H9 (cell line): ENCODE results near the gene CYSTM1. TPM values are rescaled to one million over a fixed set of nuclear protein-coding genes. Genes with fewer than 3 reads are reported as not detected.

ENCODE experiments used
- DNase-seq: peaks from one replicate; pipeline ENCODE4 v3.0.0-alpha.2; 2017
- H2AFZ ChIP-seq: one replicate; pipeline ENCODE4 v1.6.1; 2013; ENCODE audit warnings: mild to moderate bottlenecking, low read length, control low read depth, moderate library complexity
- H2AK5ac ChIP-seq: 2 replicates; pipeline ENCODE4 v1.6.1; 2013; ENCODE audit warnings: low read length, control low read depth, mixed read lengths; ENCODE audit not compliant: insufficient read length
- H2BK120ac ChIP-seq: one replicate; pipeline ENCODE4 v1.6.1; 2013; ENCODE audit warnings: low read depth, mild to moderate bottlenecking, low read length, control low read depth, inconsistent platforms; ENCODE audit not compliant: poor library complexity, severe bottlenecking
- H2BK12ac ChIP-seq: 2 replicates; pipeline ENCODE4 v1.6.1; 2013; ENCODE audit warnings: low read length, control low read depth, mixed read lengths, low read depth; ENCODE audit not compliant: insufficient read length
- H2BK15ac ChIP-seq: 2 replicates; pipeline ENCODE4 v1.6.1; 2013; ENCODE audit warnings: low read depth, low read length, control low read depth
- H2BK20ac ChIP-seq: one replicate; pipeline ENCODE4 v1.6.1; 2013; ENCODE audit warnings: low read depth, mild to moderate bottlenecking, low read length, control low read depth, inconsistent platforms; ENCODE audit not compliant: poor library complexity, severe bottlenecking
- H2BK5ac ChIP-seq: 2 replicates; pipeline ENCODE4 v1.6.1; 2013; ENCODE audit warnings: low read length, control low read depth, mixed read lengths; ENCODE audit not compliant: insufficient read length
- H3K14ac ChIP-seq: 2 replicates; pipeline ENCODE4 v1.6.1; 2013; ENCODE audit warnings: low read length, control low read depth; ENCODE audit not compliant: insufficient read depth
- H3K18ac ChIP-seq: 2 replicates; pipeline ENCODE4 v1.6.1; 2013; ENCODE audit warnings: low read depth, mild to moderate bottlenecking, mixed read lengths, low read length, control low read depth; ENCODE audit not compliant: insufficient read length
- H3K23ac ChIP-seq: 2 replicates; pipeline ENCODE4 v1.6.1; 2013; ENCODE audit warnings: low read length, control low read depth, mixed read lengths, low read depth; ENCODE audit not compliant: insufficient read length
- H3K23me2 ChIP-seq: 2 replicates; pipeline ENCODE4 v1.6.1; 2013; ENCODE audit warnings: low read depth, mild to moderate bottlenecking, mixed read lengths, low read length, control low read depth; ENCODE audit not compliant: insufficient read length, poor library complexity, severe bottlenecking
- H3K27ac ChIP-seq: 2 replicates; pipeline ENCODE4 v1.5.1; 2013; ENCODE audit warnings: low read length, control low read depth, mixed read lengths, low read depth; ENCODE audit not compliant: insufficient read length
- H3K27me3 ChIP-seq: 2 replicates; pipeline ENCODE4 v1.6.1; 2013; ENCODE audit warnings: low read length, control low read depth, inconsistent platforms; ENCODE audit not compliant: insufficient read depth
- H3K4ac ChIP-seq: 2 replicates; pipeline ENCODE4 v1.6.1; 2013; ENCODE audit warnings: low read depth, mild to moderate bottlenecking, control low read depth, inconsistent platforms, low read length, moderate library complexity
- H3K4me1 ChIP-seq: 2 replicates; pipeline ENCODE4 v1.6.1; 2013; ENCODE audit warnings: low read length, control low read depth, inconsistent platforms; ENCODE audit not compliant: insufficient read depth
- H3K4me2 ChIP-seq: 2 replicates; pipeline ENCODE4 v1.6.1; 2013; ENCODE audit warnings: low read length, control low read depth, mixed read lengths; ENCODE audit not compliant: insufficient read length, insufficient read depth
- H3K56ac ChIP-seq: 2 replicates; pipeline ENCODE4 v1.6.1; 2013; ENCODE audit warnings: low read depth, mild to moderate bottlenecking, mixed read lengths, low read length, control low read depth; ENCODE audit not compliant: insufficient read length
- H3K79me1 ChIP-seq: 2 replicates; pipeline ENCODE4 v1.6.1; 2013; ENCODE audit warnings: low read depth, mild to moderate bottlenecking, moderate library complexity, low read length, control low read depth, inconsistent platforms; ENCODE audit not compliant: insufficient read depth, poor library complexity, severe bottlenecking
- H3K79me2 ChIP-seq: 2 replicates; pipeline ENCODE4 v1.6.1; 2013; ENCODE audit warnings: low read length, control low read depth, inconsistent platforms; ENCODE audit not compliant: insufficient read depth
- H3K9ac ChIP-seq: 2 replicates; pipeline ENCODE4 v1.6.1; 2013; ENCODE audit warnings: low read length, control low read depth, mixed read lengths; ENCODE audit not compliant: insufficient read length; ENCODE audit errors: extremely low read depth
- H3K9me3 ChIP-seq: one replicate; pipeline ENCODE4 v1.6.1; 2013; ENCODE audit warnings: low read depth, low read length, inconsistent platforms; ENCODE audit not compliant: control insufficient read depth
- H3T11ph ChIP-seq: one replicate; pipeline ENCODE4 v1.6.1; 2013; ENCODE audit warnings: mild to moderate bottlenecking, low read length, control low read depth, inconsistent platforms
- H4K20me1 ChIP-seq: one replicate; pipeline ENCODE4 v1.6.1; 2013; ENCODE audit not compliant: control insufficient read depth, insufficient read length, insufficient read depth
- H4K5ac ChIP-seq: 2 replicates; pipeline ENCODE4 v1.6.1; 2013; ENCODE audit warnings: low read depth, mild to moderate bottlenecking, mixed read lengths, low read length, control low read depth; ENCODE audit not compliant: insufficient read length
- H4K8ac ChIP-seq: replicated peaks from 2 replicates; pipeline ENCODE4 v1.6.1; 2013; ENCODE audit warnings: low read length, control low read depth, mixed read lengths, low read depth; ENCODE audit not compliant: insufficient read length
- H4K91ac ChIP-seq: 2 replicates; pipeline ENCODE4 v1.6.1; 2013; ENCODE audit warnings: low read depth, mild to moderate bottlenecking, moderate library complexity, mixed read lengths, low read length, control low read depth; ENCODE audit not compliant: insufficient read length
- H3K27ac Mint-ChIP-seq, 3 experiments: 2 replicates in 2 of 3; 3 replicates in 1 of 3; pipeline ENCODE4 v1.8.0; 2020 to 2021; ENCODE audit warnings: mixed read lengths in 3 of 3, mild to moderate bottlenecking in 1 of 3, moderate library complexity in 1 of 3
- H3K27me3 Mint-ChIP-seq: 2 replicates; pipeline ENCODE4 v1.8.0; 2021; ENCODE audit warnings: low read depth, mild to moderate bottlenecking, moderate library complexity, mixed read lengths
- H3K36me3 Mint-ChIP-seq, 3 experiments: 2 replicates in 2 of 3; 3 replicates in 1 of 3; pipeline ENCODE4 v1.8.0; 2020 to 2021; ENCODE audit warnings: low read depth in 3 of 3, mixed read lengths in 3 of 3; ENCODE audit not compliant: insufficient read depth in 1 of 3
- H3K4me1 Mint-ChIP-seq, 2 experiments: 2 replicates each; pipeline ENCODE4 v1.8.0; 2020; ENCODE audit warnings: mixed read lengths in 2 of 2
- H3K4me3 Mint-ChIP-seq, 2 experiments: 2 replicates in 1 of 2; 3 replicates in 1 of 2; pipeline ENCODE4 v1.8.0; 2020 to 2021; ENCODE audit warnings: mild to moderate bottlenecking in 2 of 2, mixed read lengths in 2 of 2, moderate library complexity in 1 of 2
- H3K9me3 Mint-ChIP-seq, 2 experiments: 2 replicates in 1 of 2; 3 replicates in 1 of 2; pipeline ENCODE4 v1.8.0; 2020; ENCODE audit warnings: mild to moderate bottlenecking in 2 of 2, mixed read lengths in 2 of 2, moderate library complexity in 1 of 2
- WGBS: extraction: QIAGEN DNeasy Blood & Tissue Kit; methylation state at CpG from one replicate; pipeline ENCODE4 v1.1.7; 2013; ENCODE audit warnings: missing lambda C conversion rate, low lambda C conversion rate, mixed read lengths; ENCODE audit not compliant: insufficient read length; ENCODE audit errors: extremely low coverage; 5-methylcytosine and 5-hydroxymethylcytosine counted together
- total RNA-seq: library from RNA; stranded (reverse); gene quantifications from 2 replicates; pipeline ENCODE4 v1.2.1, GENCODE V29; 2021
- TF ChIP-seq, protein P1 (sequence below): fragments of 200-600 bp; sonication (generic); conservative IDR thresholded peaks from 3 replicates; pipeline ENCODE4 v1.8.0; 2021; ENCODE audit warnings: antibody characterized with exemption, mild to moderate bottlenecking

CYSTM1 gene
- total RNA-seq, 1 experiment from 2014 or later, result 20.6 TPM

DNA sequence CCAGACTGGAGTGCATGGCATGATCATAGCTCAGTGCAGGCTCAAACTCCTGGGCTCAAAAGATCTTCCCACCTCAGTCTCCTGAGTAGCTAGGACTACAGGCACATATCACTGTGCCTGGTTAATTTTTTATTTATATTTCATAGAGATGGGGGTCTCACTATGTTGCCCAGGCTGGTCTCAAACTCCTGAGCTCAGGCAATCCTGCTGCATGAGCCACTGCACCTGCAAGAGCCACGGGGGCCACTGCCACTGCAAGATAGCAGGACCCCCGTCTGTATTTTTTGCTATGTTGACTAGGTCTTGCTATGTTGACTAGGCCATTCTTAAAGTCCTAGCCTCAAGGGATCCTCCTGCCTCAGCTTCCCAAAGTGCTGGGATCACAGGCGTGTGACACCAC is 6.5 kb downstream of the CYSTM1 start:
- H2AK5ac ChIP-seq, result no peak overlapping the region
- H3K79me2 ChIP-seq, result no peaks in the 10 kb centered on the region

More for the DNA sequence above, 6.5 kb downstream of the CYSTM1 start:
- no peak overlapping the region for H3K4ac ChIP-seq
- H2BK12ac ChIP-seq, result no peak overlapping the region
- no peaks in the 10 kb centered on the region; the same call in 1 of the 2 replicates for H3K4me1 ChIP-seq
- H3K36me3 Mint-ChIP-seq, result no peaks in the 10 kb centered on the region
- no peak overlapping the region for H3K27ac ChIP-seq
- WGBS, result no CpG with 5 or more reads among the region's 3 CpGs
- TF ChIP-seq, protein P1, sequence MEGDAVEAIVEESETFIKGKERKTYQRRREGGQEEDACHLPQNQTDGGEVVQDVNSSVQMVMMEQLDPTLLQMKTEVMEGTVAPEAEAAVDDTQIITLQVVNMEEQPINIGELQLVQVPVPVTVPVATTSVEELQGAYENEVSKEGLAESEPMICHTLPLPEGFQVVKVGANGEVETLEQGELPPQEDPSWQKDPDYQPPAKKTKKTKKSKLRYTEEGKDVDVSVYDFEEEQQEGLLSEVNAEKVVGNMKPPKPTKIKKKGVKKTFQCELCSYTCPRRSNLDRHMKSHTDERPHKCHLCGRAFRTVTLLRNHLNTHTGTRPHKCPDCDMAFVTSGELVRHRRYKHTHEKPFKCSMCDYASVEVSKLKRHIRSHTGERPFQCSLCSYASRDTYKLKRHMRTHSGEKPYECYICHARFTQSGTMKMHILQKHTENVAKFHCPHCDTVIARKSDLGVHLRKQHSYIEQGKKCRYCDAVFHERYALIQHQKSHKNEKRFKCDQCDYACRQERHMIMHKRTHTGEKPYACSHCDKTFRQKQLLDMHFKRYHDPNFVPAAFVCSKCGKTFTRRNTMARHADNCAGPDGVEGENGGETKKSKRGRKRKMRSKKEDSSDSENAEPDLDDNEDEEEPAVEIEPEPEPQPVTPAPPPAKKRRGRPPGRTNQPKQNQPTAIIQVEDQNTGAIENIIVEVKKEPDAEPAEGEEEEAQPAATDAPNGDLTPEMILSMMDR, result no peak
- H3K4me2 ChIP-seq, result no peak overlapping the region
- no peaks in the 10 kb centered on the region for H3K23me2 ChIP-seq
- H2BK120ac ChIP-seq, result no peak overlapping the region
- H3K4me1 Mint-ChIP-seq, result peaks cover 13 to 16% of the 10 kb centered on the region in 2 experiments
- no peak overlapping the region for H4K8ac ChIP-seq
- no peaks in the 10 kb centered on the region for H4K20me1 ChIP-seq
- no peak overlapping the region for H4K91ac ChIP-seq
- no peak overlapping the region for H3T11ph ChIP-seq
- no peak overlapping the region for H3K18ac ChIP-seq
- no peak overlapping the region for H3K4me3 Mint-ChIP-seq
- H3K23ac ChIP-seq, result no peak overlapping the region
- no peak overlapping the region for H3K56ac ChIP-seq
- no peaks in the 10 kb centered on the region for H3K27me3 ChIP-seq
- no peak overlapping the region for H3K14ac ChIP-seq
- no peak overlapping the region for H4K5ac ChIP-seq
- H3K79me1 ChIP-seq, result no peaks in the 10 kb centered on the region
- H3K9me3 Mint-ChIP-seq, result no peaks in the 10 kb centered on the region; a peak in 1 of 5 replicates
- no peaks in the 10 kb centered on the region for H3K27me3 Mint-ChIP-seq
- no peak overlapping the region for H2BK15ac ChIP-seq
- H2BK5ac ChIP-seq, result no peak overlapping the region
- H3K9me3 ChIP-seq, result no peaks in the 10 kb centered on the region
- no peak overlapping the region for H2AFZ ChIP-seq
- H2BK20ac ChIP-seq, result no peak overlapping the region
- no peak for DNase-seq
- H3K27ac Mint-ChIP-seq, result no peak overlapping the region
- H3K9ac ChIP-seq, result no peak overlapping the region
